Forelimb muscle (tissue), 1 donor: ENCODE data around the gene APC2. TPM values are rescaled to one million over a fixed set of nuclear protein-coding genes. Genes with fewer than 3 reads are reported as not detected.
"Not testable (repeated sequence)": the region's sequence is repeated elsewhere in the genome, so short reads cannot be mapped to it uniquely, and the experiment has no call there.

Source experiments
- DNase-seq: peaks from one replicate; pipeline ENCODE4 v3.0.0-alpha.2; 2013; ENCODE audit warnings: low read depth
- polyA plus RNA-seq: library from polyadenylated mRNA; unstranded; fragments of 120-200 nt; gene quantifications from one replicate; pipeline ENCODE4 v1.2.1, GENCODE V29; 2013; ENCODE audit not compliant: insufficient read length

The APC2 gene
- polyA plus RNA-seq, 1 donor, result 0.91 TPM

DNA sequence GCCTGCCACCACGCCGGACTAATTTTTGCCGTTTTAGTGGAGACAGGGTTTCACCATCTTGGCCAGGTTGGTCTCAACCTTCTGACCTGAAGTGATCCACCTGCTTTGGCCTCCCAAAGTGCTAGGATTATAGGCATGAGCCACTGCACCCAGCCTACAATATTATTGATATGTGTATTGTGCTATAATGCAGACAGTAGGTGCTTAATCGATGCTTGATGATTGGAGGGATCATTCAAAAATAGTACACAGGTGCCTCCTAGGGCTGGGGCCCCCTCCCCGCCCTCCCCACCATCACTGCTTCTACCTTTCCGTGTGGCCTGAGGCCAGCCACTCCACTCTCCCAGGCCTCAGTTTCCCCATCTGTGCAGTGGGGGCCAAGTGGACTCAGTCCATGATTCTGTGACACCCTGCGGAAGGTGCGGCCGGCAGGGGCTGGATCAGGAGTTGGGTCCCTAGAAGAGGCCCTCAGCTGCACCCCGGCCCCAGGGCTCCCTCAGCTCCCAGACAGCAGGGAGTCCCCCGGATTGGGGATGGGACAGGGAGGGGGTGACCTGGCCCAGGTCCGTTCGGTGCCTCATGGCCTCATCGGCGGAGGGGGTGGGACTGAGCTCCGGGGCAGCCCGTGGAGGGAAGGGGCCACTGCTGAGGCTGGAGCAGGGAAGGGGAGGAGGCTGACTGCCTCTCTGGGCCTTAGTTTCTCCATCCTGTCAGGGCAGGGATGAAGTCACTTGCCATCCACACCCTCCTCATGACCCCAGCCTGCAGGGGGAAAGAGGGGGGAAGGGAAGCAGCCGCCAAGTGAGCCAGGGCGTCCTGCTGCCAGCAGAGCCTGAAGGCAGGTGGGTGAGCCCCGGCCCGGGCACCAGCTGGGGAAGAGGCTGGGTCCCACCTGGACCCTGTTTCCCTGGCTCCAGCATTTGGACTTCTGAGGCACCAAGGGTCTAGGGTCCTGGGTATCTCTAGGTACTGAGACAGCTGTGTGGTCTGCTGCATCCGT, 61.7 kb downstream of the APC2 start:
- DNase-seq, result no peak

DNA sequence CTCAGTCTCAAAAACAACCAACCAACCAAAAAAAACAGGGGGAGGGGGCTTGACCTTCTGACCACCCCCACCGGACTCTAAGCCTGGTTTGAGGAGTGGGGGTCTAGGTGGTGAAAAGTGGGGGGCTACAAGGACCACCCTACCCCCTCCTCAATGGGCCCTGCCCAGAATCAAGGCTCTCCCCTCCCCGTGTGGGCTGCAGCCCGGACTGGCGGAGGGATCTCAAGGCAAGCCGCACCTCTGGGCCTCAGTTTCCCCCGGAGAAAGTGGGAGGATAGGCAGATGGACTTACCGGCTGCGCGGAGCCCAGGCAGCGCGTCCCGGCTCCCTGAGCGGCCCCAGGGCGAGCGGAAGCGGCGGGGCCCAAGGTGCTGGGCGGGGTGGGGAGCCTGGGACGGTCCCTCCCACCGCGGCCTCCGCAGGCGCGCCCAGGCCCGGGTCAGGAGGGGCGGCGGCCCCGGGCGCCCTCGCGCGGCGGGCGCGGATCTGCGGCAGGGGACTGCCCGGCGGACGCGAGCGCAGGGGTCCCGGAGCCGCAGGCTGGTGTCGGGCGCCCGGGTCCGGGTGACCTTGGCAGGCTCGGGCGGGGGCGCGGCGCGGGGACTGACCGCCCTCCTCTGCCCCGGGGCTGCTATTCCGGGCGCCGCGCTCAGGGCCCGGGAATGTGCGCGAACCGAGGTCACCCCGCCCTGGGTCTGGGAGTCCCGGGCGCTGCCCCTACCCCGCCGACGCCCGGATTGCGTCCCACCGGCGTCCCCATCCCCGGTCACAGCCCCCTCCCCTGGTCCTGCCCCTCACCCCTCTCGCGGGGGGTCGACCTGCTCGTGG, 63.0 kb downstream of the APC2 start, which contains the start of gene ADAMTSL5:
Gene ADAMTSL5, minus strand, starts transcription at position 349 of the 828 bp plus-strand sequence. CDS start 2,076 bp downstream, outside the sequence.
- DNase-seq, result no peak

DNA sequence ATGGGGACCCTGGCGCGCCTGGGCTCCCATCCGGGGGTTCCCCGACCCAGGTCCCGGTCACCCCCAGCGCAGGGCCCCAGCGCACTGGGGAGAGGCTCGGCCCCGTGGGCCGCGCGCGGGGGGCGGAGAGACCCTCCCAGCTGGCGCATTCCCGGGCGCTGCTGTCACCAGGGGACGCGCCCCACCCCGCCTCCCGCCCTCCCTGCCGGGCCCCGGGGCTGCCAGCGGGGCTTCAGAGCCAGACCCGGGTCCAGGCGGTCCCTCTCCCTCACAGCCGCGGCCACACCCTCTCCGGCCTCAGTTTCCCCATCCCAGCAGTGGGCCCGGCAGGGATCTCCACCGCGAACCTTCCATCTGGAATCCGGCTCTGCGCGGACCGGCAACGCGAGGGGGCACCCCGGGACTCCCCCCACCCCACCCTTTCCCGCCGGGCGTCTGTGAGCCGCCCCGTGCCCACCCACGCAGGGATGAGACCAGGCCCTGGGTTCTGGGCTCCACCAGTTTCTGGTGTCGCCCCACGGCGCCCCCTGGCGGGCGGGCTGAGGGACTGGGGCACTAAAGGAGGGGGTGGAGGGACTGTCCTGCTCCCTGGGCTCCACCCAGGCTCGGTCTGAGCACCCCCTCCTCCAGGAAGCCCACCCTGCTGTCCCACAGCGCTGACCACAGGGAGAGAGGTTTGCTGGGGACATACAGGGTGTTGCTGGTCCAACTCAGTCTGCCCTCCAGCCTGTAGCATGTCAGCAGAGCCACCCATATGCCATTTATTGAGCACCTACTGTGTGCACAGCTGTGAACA, 63.8 kb downstream of the APC2 start:
- no peak for DNase-seq

DNA sequence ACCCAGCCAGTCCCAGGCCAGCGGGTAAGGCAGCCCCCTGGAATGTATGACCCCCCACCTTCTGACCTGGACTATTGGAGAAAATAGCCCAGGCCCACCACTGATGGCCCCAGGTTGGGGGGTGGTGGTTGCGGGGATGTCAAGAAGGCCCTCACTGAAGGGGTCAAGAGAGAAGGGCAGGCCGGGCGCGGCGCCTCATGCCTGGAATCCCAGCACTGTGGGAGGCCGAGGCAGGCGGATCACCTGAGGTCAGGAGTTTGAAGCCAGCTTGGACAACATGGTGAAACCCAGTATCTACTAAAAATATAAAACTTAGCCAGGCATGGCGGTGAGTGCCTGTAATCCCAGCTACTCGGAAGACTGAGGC, 64.4 kb downstream of the APC2 start:
- no peak for DNase-seq

DNA sequence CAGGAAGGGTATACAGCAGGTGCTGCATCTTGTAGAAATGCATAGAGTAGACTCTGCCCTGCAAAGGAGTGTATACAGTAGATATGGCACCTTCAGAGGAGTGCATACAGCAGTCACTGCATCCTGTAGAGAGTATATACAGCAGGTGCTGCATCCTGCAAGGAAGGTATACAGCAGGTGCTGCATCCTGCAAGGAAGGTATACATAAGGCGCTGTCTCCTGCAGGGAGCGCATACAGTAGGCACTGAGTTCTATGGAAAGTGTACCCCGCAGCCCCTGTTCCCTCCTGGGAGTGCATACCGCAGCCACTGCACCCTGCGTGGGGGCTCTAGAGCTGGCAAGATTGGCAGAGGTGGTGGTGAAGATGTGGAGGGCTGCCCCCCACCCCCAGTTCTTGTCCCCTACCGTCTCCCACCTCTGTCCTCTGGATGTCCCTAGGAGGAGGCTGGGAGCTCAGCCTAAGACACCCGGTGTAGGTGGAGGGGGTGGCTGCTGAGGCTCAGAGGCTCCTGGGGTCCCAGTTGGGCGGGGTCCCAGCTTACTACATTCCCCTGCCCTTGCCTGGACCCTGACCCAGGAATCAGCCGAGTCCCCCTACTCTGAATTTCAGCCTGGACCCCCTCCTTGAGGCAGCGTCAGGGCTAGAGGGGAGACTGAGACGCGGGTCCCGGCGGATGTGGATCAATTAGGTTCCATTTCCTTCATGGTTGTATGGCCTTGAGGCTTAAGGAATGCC, 65.2 kb downstream of the APC2 start:
- DNase-seq, result no peak

DNA sequence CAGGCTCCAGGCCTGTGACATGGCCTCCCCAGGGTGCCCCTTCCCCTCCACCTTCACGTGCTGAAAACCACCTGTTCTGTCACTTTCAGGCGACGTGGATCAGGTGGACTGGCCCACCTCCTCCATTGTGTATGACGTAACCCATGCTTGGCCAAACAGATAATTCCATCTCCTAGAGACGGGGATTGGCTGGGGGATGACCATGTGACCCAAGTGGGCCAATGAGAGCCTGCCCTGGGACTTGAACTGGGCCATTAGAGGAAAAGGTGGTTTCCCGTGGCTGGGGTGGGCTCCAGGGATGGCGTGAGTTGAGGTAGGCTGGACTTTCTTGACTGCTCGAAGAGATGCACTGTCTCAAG, 66.5 kb downstream of the APC2 start:
- DNase-seq, result no peak

DNA sequence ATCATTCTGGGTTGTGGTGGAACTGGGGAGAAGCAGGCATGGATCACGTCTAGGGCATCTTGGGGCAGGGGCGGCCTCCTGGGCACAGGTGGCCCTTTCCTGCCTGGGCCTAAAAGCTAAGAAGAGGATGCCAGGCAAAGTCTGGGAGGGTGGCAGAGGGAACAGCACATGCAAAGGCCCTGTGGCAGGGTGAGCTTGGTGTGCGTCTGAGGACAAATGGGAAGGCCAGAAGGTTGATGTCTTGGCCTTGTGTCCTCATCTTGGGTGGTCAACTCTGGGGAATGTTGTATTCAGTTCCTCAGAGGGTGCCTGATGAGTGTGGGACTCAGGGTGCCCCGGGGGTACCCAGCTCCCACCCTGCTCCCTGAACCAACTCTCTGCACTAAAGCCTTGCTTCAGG, 68.5 kb downstream of the APC2 start:
- no peak for DNase-seq

DNA sequence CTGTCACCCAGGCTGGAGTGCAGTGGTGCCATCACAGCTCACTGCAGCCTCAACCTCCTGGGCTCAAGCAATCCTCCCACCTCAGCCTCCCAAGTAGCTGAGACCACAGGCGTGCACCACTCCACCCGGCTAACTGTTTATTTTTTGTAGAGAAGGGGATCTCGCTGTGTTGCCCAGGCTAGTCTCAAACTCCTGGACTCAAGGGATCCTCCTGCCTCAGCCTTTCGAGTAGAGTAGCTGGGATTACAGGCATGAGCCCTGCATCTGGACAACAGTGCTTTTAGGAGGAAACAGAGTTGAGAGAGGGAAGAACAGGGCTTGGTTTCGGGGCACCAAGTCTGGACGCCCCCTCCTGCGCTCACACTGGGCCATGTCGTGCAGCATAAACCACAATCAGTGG, 69.9 kb downstream of the APC2 start:
- not testable (repeated sequence) for DNase-seq

DNA sequence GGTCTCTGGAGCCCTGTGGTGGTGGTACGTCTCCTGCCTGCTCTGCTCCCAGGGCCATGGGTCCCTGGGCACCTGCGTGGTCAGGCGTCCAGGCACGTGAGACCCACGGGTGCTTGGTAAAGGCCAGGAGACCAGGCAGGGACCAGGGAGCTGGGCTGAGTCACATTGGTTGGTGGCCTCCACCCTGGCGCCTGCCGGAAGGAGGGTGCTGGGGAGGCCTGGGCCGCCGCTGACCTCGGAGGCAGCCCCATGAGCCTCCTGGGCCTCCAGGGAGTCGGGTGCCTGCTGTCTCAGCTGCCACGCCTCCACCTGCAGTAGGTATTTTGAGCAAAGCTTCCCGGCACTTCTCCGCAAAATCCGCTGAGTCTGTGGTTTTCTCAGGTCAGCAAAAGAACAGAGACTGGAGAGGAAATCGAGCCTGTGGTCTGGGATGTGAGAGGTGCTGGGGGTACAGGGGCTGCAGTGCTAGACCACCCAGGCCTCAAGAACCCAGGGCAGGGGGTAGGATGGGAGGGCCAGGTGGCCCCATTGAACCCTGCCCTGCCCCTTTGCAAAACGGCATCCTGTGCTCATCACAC, 70.4 kb downstream of the APC2 start:
- no peak for DNase-seq

DNA sequence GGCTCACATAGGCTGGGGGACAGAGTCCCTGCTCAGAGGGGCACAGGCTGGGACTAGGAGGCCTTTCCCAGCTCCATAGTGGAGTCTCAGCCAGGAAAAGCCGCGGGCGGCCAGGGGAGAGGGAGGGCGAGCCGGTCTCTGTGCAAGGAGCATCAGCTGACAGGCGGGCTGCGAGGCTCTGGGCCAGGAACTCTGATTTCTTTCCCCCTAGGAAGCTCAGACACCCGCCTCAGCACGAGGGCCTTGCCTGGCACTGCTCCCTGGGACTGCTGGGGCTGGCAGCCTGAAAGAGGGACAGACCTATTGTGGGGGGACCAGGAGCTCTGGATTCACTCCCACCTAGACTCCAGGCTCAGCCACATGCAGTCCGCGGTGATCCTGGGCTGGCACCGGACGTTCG, 71.7 kb downstream of the APC2 start:
- no peak for DNase-seq

DNA sequence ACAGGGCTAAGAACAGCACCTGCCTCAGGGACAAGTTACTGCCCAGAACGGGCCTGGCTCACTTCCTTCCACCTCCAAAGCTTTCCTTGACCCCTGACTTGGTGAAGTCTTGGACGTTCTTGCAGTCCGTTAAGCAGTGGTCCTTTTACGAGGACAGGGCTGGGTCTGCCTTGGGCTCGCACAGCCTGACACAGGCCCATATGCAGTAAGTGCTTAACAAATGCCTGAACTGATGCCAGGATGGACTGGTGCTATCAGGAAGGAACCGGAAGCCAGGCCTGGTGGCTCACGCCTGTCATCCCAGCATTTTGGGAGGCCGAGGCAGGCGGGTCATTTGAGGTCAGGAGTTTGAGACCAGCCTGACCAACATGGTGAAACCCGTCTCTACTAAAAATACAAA, 72.1 kb downstream of the APC2 start:
- DNase-seq, result no peak

DNA sequence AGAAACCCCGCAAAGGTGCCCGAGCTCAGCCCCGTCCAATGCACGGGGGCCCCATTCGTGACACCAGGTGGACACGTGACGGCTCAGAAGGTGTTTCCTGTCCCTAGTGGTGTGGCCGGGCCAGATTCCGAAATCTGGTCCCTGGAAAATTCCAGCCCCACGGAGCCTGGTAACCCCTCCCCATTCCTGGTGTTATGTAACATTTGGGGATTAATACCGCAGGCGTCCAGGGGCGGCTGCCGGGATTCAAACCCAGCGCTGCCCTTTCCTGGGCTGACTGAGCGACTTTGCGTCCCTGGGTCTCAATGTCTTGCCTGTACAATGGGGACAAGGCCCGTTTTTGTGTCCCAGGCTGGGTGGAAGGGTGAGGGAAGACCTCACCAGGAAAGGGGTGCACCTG, 72.9 kb downstream of the APC2 start:
- no peak for DNase-seq

Other genes with a start within 250 kb of the APC2 start
- 50.5 TPM for gene STK11, start 244.3 kb upstream of the APC2 start, polyA plus RNA-seq
- 1.3 TPM for gene CBARP, start 212.1 kb upstream of the APC2 start, polyA plus RNA-seq
- 167 TPM for gene ATP5F1D, start 208.4 kb upstream of the APC2 start, polyA plus RNA-seq
- gene MIDN, start 201.5 kb upstream of the APC2 start, polyA plus RNA-seq, result 41.7 TPM
- 483 TPM for gene CIRBP, start 180.8 kb upstream of the APC2 start, polyA plus RNA-seq
- 13.7 TPM for gene FAM174C, start 174.6 kb upstream of the APC2 start, polyA plus RNA-seq
- gene EFNA2, start 164.2 kb upstream of the APC2 start, polyA plus RNA-seq, result 1.1 TPM
- 88.5 TPM for gene NDUFS7, start 66.2 kb upstream of the APC2 start, polyA plus RNA-seq
- 218 TPM for gene GAMT, start 48.6 kb upstream of the APC2 start, polyA plus RNA-seq
- 66.9 TPM for gene DAZAP1, start 42.5 kb upstream of the APC2 start, polyA plus RNA-seq
- gene RPS15, start 11.7 kb upstream of the APC2 start, polyA plus RNA-seq, result 1,159 TPM
- 16.5 TPM for gene C19orf25, start 29.1 kb downstream of the APC2 start, polyA plus RNA-seq
- gene PCSK4, start 40.2 kb downstream of the APC2 start, polyA plus RNA-seq, result 1.4 TPM
- 1.3 TPM for gene REEP6, start 41.1 kb downstream of the APC2 start, polyA plus RNA-seq
- 16.5 TPM for gene ADAMTSL5, start 62.9 kb downstream of the APC2 start, polyA plus RNA-seq
- 0.20 TPM for gene PLK5, start 74.0 kb downstream of the APC2 start, polyA plus RNA-seq
- gene MEX3D, start 118.2 kb downstream of the APC2 start, polyA plus RNA-seq, result 29.4 TPM
- 62.6 TPM for gene MBD3, start 142.7 kb downstream of the APC2 start, polyA plus RNA-seq
- 117 TPM for gene UQCR11, start 155.3 kb downstream of the APC2 start, polyA plus RNA-seq
- gene TCF3, start 202.5 kb downstream of the APC2 start, polyA plus RNA-seq, result 124 TPM